GM12865 (cell line): Measurements from ENCODE around the gene NAIF1.
"Not testable (repeated sequence)": the region's sequence is repeated elsewhere in the genome, so short reads cannot be mapped to it uniquely, and the experiment has no call there.

Experiments used
- DNase-seq: peaks from one replicate; pipeline ENCODE4 v3.0.0; 2010; ENCODE audit warnings: low read depth
- H3K4me3 ChIP-seq: 2 replicates; pipeline ENCODE4 v1.5.1; 2011; ENCODE audit warnings: mild to moderate bottlenecking, low read depth, low read length, control low read depth
- TF ChIP-seq, protein P1 (sequence below): IDR thresholded peaks from 2 replicates; pipeline ENCODE4 v1.5.1; 2011; ENCODE audit warnings: low read length, control low read depth, low read depth, inconsistent platforms; ENCODE audit not compliant: insufficient read depth; ENCODE audit errors: missing control alignments

NAIF1 gene

DNA sequence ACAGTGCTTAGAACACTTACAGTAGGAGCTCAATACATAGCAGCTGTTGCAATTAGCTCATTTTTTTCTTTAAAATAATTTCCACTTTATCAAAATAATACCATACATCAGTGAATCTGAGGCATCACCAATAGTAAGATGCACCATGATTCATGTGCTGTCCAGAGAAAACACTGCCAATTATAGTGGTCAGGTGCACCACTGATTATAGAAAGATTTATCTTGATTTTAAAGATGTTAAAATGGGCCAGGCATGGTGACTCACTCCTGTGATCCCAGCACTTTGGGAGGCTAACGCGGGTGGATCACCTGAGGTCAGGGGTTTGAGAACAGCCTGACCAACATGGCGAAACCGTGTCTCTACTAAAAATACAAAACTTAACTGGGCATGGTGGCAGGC, 39.4 kb downstream of the NAIF1 start:
- DNase-seq, result no peak
- H3K4me3 ChIP-seq, result no peak overlapping the region
- TF ChIP-seq, protein P1, sequence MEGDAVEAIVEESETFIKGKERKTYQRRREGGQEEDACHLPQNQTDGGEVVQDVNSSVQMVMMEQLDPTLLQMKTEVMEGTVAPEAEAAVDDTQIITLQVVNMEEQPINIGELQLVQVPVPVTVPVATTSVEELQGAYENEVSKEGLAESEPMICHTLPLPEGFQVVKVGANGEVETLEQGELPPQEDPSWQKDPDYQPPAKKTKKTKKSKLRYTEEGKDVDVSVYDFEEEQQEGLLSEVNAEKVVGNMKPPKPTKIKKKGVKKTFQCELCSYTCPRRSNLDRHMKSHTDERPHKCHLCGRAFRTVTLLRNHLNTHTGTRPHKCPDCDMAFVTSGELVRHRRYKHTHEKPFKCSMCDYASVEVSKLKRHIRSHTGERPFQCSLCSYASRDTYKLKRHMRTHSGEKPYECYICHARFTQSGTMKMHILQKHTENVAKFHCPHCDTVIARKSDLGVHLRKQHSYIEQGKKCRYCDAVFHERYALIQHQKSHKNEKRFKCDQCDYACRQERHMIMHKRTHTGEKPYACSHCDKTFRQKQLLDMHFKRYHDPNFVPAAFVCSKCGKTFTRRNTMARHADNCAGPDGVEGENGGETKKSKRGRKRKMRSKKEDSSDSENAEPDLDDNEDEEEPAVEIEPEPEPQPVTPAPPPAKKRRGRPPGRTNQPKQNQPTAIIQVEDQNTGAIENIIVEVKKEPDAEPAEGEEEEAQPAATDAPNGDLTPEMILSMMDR, result no peak

DNA sequence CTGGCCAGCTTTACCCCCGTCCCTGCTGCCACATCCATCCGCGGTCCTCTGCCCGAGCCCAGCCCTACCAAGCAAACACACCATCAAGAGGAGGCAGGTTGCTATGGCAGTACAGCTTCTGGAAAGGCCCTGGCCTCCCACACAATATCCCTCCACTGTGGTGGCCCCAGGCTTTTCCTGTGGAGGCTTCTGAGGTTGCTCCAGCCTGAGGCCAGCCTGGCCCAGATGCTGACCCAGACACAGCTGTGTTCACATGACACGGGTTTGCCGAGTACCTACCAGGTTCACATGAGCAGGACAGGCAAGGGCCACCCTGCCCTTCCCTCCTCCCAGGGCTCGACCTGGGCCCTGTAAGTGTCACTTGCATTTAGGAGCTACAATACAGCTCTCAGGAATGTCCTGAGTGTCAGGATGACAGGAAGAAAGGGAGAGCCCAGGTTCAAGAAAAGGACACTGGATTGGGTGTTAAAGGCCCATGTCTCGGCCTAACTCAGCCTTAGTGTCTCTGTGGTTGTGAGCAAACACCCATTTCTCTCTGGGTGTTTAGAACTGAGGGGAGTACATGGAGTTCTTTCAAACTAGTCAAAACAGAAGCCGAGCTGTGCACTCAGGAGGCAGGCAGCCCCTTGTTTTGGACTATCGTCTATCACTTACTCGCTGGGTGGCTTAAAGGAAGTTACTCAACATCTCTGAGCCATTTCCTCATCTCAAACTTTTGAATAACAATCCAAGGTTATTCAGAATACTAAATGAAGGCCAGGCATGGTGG, 40.2 kb downstream of the NAIF1 start:
- DNase-seq, result peak; percentile 52
- H3K4me3 ChIP-seq, result no peak overlapping the region
- TF ChIP-seq, protein P1, result no peak

- TF ChIP-seq, protein P1, result no peak
- H3K4me3 ChIP-seq, result no peak overlapping the region
- peak; percentile 87 for DNase-seq
Measured at GRCh38 chr9:128026255-128026772, 40.8 kb downstream of the NAIF1 start.

DNA sequence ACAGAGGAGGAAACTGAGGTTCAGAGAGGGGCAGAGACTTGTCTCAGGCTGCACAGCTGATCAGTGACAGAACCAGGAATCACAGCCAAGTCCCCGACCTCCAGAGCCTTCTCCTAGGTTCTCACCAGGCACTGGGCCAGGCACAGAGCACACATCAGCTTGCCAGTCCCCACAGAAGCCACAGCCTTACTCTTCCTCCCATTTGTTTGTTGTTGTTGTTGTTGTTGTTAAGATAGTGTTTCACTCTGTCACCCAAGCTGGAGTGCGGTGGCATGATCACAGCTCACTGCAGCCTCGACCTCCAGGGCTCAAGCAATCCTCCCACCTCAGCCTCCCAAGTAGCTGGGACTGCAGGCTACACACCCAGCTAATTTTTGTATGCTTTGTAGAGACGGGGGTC, 41.4 kb downstream of the NAIF1 start:
- H3K4me3 ChIP-seq, result no peak overlapping the region
- DNase-seq, result no peak
- TF ChIP-seq, protein P1, result no peak

DNA sequence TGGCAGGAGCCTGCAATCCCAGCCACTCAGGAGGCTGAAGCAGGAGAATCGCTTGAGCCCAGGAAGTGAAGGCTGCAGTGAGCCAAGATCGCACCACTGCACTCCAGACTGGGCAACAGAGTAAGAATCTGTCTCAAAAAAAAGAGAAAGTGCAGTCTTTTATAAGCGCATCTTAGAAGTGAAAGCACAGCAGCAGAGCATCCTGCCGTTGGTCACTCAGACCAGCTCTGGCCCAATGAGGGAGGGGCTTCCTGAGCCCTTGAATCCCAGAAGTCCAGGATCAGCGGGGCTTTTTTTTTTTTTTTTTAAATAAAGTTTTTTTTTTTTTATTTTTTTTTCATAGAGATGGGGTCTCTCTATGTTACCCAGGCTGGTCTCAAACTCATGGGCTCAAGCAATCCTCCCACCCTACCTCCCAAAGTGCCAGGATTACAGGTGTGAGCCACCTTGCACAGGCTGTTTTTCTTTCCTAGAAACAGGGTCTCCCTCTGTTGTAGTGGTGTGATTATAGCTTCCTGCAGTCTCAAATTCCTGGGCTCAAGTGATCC, 42.3 kb downstream of the NAIF1 start:
- peak; percentile 51 for DNase-seq
- TF ChIP-seq, protein P1, result no peak
- H3K4me3 ChIP-seq, result no peak overlapping the region

DNA sequence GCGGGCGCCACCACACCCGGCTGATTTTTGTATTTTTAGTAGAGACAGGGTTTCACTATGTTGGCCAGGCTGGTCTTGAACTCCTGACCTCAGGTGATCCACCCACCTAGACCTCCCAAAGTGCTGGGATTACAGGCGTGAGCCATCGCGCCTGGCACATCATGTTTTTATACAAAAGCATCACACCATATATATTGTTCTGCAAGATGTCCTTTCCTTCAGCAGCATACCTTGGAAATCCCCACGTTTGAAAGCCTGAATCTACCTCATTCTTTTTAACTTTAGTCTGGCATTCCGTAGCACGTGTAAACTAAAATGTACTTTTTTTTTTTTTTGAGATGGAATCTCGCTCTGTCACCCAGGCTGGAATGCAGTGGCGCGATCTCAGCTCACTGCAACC, 43.4 kb downstream of the NAIF1 start:
- DNase-seq, H3K4me3 ChIP-seq: not testable (repeated sequence)

- DNase-seq, result no peak
- TF ChIP-seq, protein P1, result no peak
- H3K4me3 ChIP-seq, result no peak overlapping the region
Measured at GRCh38 chr9:128022886-128023285, 44.2 kb downstream of the NAIF1 start.
